SKM-1 treated with dmso at 0.1 percent for 144 hours (cell line): ENCODE measurements around the gene SCNN1B.
"Not testable (repeated sequence)": the region's sequence is repeated elsewhere in the genome, so short reads cannot be mapped to it uniquely, and the experiment has no call there.

ENCODE experiments used
- DNase-seq: peaks from one replicate; lab custom pipeline; 2025; ENCODE audit not compliant: unreplicated experiment; lab: John Stamatoyannopoulos, UW

SCNN1B gene

GRCh38 chr16:23377071-23377931, 75.2 kb downstream of the SCNN1B start:
- no peak for DNase-seq

DNA sequence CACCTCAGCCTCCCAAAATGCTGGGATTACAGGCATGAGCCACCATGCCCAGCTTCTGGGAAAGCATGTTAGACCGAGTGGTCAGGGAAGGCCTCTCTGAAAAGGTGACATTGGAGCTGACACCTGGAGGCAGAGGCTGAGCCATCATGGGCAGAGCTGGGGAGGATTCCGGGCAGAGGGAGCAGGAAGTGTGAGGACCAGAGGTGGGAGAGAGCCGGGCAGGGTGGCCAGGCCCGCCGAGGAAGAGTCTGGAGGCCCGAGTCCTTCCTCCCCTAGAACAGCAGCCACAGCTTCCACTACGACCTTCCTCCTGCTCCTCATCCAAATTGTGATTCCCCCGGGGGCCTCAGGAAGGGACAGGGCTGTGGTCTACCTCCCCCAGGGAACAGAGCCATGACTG, 76.2 kb downstream of the SCNN1B start:
- no peak for DNase-seq

DNA sequence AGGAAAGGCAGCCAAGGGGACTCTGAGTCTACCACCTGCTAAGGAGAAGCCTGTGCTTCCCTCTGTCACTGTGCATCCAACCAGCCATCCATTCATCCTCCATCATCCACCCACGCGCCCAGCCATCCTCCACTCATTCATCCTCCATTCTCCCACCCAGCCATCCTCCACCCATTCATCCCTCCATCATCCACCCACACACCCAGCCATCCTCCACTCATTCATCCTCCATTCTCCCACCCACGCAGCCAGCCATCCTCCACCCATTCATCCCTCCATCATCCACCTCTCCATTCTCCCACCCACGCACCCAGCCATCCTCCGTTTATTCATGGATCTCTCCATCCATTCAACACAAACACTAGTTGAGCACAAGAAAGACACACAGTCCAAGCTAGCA, 76.8 kb downstream of the SCNN1B start:
- no peak for DNase-seq

DNA sequence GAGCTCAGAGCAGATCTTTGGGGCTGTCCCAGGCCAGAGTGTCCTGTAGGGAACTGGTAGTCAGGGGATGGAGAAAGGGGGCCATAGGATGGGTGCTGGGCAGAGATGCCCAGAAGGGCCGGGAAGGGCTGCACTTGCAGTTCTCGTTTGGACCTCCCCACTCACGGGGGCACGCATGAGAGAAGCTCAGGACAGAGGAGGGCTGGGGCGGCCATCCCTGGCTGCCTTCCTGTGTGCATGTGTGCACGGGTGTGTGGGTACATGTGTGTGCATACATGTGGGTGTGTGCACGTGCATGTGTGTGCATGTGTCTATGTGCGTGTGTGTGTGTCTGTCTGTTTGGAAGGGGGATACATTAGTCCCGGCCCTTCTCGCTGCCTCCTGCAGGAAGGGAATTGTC, 77.6 kb downstream of the SCNN1B start:
- DNase-seq, result no peak

DNA sequence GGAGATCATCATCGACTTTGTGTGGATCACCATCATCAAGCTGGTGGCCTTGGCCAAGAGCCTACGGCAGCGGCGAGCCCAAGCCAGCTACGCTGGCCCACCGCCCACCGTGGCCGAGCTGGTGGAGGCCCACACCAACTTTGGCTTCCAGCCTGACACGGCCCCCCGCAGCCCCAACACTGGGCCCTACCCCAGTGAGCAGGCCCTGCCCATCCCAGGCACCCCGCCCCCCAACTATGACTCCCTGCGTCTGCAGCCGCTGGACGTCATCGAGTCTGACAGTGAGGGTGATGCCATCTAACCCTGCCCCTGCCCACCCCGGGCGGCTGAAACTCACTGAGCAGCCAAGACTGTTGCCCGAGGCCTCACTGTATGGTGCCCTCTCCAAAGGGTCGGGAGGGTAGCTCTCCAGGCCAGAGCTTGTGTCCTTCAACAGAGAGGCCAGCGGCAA, 78.4 kb downstream of the SCNN1B start:
- no peak for DNase-seq

DNA sequence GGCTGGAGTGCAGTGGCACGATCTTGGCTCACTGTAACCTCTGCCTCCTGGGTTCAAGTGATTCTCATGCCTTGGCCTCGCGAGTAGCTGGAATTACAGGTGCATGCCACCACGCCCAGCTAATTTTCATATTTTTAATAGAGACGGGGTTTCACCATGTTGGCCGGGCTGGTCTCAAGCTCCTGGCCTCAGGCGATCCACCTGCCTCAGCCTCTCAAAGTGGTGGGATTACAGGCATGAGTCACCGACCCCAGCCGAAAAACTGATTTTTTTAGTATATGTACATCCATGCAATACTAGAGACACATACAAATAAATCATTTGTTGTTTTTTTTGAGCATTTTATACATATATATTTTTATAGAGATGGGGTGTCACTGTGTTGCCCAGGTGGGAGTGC, 79.6 kb downstream of the SCNN1B start:
- not testable (repeated sequence) for DNase-seq

DNA sequence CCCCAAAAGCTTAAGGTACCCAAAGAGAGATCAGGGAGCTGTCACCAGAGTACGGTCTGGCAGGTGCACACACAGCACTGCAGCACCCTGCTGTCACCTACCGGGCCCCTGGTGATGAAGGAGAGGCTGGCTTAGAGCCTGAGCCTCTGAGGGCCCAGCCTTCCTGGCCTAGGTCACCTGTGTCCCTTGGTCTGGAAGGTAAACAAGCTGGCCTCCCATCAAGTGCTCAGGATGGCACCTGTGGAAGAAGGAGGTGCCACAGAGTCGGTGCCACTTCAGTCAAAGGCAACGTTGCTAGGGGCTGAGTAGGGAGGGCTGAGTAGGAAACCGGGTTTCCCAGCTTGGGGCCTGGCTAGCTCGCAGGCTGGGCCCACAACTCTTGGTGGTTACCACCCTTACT, 80.2 kb downstream of the SCNN1B start:
- no peak for DNase-seq

GRCh38 chr16:23383881-23384280, 81.8 kb downstream of the SCNN1B start:
- DNase-seq, result no peak

DNA sequence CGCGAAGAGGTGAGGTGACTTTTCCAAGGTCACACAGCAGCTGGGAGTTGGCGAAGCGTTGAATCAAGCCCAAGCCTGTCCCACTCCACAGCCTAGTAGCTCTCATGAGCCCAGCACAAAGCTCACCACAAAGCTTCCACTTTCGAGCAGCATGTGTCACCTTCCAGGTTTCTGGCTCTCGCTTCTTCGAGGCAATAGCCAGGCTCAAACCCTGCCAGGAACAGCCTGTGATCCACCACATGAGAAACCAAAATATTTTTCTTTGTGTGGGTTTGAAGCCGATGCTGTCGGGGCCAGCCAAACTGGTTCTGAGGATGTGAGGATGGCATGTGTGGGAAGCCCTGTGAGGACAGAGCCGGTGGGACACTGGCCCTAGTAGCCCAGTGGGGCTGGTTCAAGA, 82.8 kb downstream of the SCNN1B start:
- DNase-seq, result no peak

DNA sequence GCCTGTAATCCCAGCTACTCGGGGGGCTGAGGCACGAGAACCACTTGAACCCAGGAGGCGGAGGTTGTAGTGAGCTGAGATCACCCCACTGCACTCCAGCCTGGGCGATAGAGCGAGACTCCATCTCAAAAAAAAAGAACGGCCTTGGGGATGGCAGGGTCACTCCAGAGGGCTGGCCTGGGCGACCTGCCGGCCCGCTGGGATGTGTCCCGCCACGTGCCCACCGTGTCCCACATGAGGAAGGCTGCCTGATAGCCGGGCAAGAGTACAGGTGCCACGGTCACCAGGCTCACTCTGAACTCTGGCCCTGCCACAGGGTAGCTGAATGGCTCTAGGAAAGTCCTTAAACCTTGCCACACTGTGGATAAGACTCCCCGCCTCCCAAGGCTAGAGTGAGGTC, 83.3 kb downstream of the SCNN1B start:
- no peak for DNase-seq

- DNase-seq, result no peak
These were observed 85.6 kb downstream of the SCNN1B start for GRCh38 chr16:23387666-23388065.

DNA sequence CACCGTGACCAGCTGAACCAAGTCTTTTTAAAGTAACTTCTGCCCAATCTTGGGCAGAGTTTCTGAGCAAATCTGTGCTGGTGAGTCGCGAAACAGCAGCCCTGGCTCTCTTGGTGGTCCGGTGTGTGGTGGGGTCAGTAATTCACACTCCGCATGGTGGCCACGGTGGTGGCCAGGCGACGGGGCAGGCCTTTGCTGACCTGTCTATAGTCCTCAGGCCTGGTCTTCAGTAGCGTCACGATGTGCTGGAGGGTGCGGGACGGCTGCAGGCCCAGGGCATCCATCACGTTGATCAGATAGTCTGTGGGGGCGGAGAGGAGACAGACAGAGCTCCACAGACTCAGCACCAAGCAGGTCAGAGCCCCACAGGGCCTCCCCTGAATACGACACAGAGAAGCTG, 86.7 kb downstream of the SCNN1B start:
- no peak for DNase-seq

DNA sequence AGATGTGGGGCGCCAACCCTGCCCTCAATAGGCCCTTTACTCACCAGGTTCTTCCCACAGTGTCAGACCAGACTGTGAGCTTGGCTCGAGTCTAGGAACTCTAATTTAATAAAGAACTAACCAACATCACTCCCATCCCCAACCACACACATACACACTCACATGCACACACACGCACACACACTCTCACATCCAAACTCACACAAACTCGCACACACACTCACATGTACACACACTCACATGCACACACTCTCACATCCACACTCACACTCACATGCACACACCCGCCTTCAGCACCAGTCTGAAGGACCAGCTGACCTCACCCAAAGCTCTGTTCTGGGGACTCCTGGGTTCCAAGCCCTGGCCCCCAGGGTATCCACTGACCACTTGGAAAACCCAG, 87.1 kb downstream of the SCNN1B start:
- DNase-seq, result no peak

DNA sequence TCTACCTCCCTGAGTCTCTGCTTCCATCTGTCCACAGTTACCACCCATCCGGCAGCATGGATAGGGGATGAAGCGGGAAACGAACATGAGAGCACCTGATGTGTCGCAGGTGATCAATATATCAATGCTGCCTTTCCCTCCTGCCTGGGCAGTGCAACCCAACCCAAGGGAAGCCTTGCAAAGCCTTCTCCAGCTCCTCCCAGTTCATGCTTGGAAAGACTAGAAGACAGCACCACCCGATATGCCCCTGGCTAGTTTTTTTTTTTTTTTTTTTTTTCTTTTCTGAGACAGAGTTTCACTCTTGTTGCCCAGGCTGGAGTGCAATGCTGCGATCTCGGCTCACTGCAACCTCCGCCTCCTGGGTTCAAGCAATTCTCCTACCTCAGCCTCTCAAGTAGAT, 87.8 kb downstream of the SCNN1B start:
- DNase-seq, result not testable (repeated sequence)

DNA sequence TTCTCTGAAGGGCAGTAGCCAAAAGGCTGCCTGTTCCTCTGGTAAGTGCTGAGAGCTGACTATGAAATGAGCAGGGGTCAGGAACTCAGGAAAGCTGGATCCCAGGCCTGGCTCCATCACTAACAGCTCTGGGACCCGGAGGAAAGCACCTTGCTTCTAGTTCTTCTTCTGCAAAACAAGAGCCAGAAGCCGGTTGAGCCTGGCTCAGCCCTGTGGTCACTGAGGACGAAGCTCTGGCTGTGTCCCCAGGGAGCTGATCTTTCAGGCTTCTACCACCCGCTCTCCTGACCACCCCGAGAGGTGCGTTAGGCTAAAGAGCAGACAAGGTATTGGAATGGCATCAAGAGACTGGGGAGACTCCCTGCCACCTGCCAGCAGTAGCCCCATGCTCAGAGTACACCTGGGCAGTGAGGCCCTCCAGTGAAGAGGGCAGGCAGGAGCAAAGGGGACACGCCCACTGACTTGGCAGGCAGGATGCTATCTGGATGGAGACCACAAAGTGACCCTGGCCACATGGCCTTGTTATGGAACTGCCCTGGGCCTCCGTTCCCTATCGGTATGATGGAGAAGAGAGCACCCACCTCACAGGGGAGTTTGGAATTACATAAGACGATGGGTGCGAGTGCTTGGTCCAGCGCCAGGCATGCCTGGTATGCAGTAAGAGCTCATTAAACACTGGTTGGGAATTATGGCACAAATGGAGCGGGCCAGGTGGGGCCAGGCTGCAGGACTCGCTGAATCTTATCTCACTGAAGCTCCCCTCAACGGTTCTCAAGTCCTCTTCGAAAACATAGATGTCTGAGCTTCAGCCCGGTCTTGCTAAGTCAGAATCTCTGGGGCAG, 89.5 kb downstream of the SCNN1B start:
- no peak for DNase-seq

- DNase-seq, result no peak
These were observed 90.1 kb downstream of the SCNN1B start for GRCh38 chr16:23392223-23392600.

GRCh38 chr16:23394141-23394831, 92.2 kb downstream of the SCNN1B start:
- DNase-seq, result no peak

- no peak for DNase-seq
These were observed 93.6 kb downstream of the SCNN1B start for GRCh38 chr16:23395732-23396131.

DNA sequence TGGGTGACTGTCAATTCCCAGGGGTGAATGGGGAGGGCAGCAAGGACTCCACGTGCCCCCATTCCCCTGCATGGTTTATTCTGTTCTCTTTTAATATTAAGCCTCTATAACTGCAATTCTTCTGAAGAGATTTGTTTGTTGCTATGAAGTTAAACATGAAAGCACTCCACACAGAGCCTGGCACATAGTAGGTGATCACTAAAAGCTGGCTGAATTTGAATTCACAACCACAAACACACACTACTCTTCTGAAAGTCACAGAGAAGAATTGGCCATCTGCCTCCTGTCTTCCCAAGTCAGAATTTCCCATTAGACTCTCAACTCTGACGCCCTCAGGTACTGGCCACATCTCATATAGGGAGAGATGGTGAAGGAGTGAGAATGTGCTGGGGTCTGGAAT, 95.4 kb downstream of the SCNN1B start:
- no peak for DNase-seq

DNA sequence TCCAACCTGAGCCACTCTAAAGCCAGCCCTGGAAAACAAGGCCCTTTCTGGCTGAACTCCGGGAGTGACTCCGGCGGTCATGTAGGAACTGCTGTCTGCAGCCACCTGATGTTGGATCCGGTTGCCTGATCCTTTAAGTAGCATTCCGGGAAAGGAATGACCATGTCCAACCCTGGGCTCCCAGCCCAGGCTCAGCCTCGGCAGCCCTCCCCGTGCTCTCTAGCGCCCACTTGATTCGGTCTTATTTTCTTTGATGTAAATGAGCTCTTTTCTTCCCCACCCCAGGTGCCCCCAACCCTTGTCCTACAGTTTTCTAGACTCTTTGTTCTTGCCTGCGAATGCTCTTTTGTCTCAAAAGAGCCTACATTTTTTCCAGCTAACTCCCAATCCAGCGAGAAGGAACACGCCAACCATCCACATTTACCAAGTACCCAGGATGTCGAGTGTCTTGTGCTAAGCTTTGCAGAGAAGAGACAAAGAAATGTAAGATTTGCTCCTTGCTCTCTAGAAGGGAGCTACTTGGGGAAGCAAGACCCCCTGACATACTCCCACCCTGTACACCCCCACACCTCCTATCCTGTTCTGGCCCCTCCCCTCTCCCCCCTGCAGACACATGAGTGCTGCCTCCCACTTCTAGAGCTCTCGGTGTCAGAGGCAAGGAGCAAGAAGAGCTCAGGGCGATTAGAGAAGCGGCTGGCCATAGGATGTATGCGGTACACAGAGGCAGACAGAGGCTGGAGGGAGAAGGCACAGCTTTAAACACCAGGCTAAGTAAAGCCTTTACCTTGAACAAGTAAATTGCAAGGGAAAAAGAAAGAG, 97.1 kb downstream of the SCNN1B start:
- no peak for DNase-seq

DNA sequence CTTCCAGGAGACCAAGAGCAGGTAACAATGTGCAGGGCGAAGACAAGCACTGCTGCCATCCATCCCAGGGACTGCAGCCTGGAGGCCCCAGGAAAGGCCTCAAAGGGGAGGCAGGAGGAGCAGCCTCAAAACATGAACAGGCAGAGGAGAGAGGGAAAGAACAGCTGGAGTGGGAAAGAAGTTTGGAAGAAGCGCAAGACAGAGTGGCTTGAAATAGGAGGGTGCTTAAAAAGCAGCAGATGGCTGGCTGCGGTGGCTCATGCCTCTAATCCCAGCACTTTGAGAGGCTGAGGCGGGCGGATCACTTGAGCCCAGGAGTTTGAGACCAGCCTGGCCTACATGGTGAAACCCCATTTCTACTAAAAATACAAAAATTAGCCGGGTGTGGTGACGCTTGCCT, 98.3 kb downstream of the SCNN1B start:
- not testable (repeated sequence) for DNase-seq
